GM18526 (cell line): ENCODE data around the gene PPIF.

Experiments
- POLR2A ChIP-seq: IDR thresholded peaks from 3 replicates; pipeline ENCODE4 v1.6.1; 2011; ENCODE audit not compliant: insufficient read length; ENCODE audit errors: extremely low read depth

The PPIF gene

DNA sequence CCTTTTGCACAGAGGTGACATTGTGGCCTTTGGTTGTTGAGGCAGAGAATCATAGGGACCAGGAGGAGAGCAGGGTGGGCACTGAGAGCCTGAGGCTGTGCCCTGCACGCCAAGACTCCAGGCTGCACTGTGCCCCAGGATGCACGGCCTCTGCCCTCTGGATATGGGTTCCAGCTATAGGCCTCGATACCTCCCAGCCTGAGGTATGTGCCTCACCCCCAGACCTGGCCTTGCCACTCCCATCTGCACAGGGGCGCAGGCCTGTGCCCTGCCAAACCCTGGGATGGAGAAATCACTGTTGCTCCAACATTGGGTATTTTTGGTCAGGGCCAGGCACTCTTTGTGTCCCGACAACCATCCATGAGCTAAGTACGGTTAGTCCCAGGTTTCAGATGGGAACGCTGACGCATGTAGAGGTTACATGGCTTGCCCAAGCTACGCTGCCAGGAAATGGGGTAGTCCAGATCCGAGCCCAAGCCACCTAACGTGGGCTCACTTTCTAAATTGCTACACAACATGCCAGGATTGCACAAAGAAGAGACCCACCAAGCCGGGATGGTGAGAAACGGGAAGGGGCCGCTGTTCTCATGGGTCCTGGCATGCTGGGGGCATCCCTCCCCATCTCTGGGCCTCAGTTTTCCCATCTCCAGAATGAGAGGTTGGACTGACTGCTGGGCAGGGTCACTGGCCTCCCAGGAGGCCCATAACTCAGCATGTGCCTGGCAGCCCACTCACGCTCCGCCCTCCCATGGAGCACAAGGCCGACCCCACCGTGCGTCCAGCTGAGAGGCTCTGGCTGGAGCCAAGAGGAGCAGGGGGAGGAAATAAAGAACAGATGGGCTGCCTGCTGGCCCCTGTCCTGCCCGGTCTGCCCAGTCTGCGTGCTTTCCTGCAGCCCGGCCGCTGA, 54.0 kb downstream of the PPIF start:
- no peak for TF ChIP-seq POLR2A

- no peak for TF ChIP-seq POLR2A
Measured at GRCh38 chr10:79402625-79402946, 55.3 kb downstream of the PPIF start.

DNA sequence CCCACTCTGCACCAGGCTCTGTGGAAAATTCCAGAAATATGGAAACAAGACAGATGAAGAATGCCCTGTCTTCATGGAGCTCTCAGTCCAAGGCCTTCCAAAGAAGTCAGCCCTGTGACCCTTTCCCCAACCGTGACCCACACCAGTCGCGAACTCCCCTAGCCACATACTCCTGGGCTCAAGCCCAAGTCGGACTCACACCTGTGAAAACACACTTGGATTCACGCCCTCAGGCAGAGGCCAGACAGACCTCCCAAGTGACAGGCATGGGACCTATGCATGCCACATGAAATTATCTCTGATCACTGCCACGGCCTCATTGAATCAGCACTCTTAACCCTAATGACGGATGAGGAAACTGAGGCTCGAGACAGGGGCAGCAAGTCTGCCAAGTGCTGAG, 55.7 kb downstream of the PPIF start:
- no peak for TF ChIP-seq POLR2A

- TF ChIP-seq POLR2A = no peak
Measured at GRCh38 chr10:79403441-79404230, 56.4 kb downstream of the PPIF start.

GRCh38 chr10:79404231-79404609, 57.0 kb downstream of the PPIF start:
- no peak for TF ChIP-seq POLR2A

- no peak for TF ChIP-seq POLR2A
Measured at GRCh38 chr10:79404690-79405131, 57.4 kb downstream of the PPIF start.
